HT-29 (cell line): ENCODE measurements around the gene CAMLG. TPM values are rescaled to one million over a fixed set of nuclear protein-coding genes. Genes with fewer than 3 reads are reported as not detected.
"Not testable (repeated sequence)": the region's sequence is repeated elsewhere in the genome, so short reads cannot be mapped to it uniquely, and the experiment has no call there.

Experiments used
- DNase-seq: peaks from one replicate; pipeline ENCODE4 v3.0.0-alpha.2; 2015; ENCODE audit warnings: low spot score
- total RNA-seq: library from RNA; depleted of rRNA; stranded (reverse); fragments of >200 nt; shearing (Covaris generic); gene quantifications from 2 replicates; pipeline ENCODE4 v1.2.3, GENCODE V29; 2014; rRNA removed

CAMLG gene
- total RNA-seq = 19.7 and 23.9 TPM in 2 replicates

DNA sequence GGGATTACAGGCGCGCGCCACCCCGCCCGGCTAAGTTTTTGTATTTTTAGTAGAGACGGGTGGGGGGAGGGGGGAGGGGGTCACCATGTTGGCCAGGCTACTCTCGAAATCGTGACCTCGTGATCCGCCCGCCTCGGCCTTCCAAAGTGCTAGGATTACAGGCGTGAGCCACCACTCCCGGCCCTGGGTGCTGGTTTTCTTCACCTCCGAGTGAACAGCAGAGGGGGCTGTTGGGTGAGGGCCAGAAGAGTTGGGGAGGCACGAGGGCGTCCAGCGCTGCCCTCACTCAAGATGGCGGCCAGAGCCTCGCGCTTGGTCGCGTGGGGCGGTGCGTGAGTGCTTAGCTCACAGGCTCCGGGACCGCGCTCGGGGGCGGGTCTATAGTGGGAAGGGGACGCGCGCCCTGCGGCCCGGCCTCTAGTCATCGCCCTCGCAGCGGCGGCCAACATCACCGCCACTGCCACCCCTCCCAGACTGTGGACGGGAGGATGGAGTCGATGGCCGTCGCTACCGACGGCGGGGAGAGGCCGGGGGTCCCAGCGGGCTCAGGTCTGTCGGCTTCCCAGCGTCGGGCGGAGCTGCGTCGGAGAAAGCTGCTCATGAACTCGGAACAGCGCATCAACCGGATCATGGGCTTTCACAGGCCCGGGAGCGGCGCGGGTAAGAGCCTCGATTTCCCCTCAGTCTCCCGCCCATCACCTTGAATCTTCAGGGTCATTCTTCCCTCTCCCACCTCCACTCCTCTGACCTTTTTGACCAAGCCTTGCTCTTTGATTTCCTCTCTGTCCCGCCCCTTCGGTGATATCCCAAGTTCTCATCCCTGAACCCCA lies at the start of gene CAMLG:
Gene CAMLG (plus strand): TSS at position 416 of the 830 bp plus-strand sequence. CDS start 73 bp downstream, at position 489.
- DNase-seq = peak; percentile 98

GRCh38 chr5:134690144-134690543 lies 48.2 kb upstream of the CAMLG start:
- not testable (repeated sequence) for DNase-seq

DNA sequence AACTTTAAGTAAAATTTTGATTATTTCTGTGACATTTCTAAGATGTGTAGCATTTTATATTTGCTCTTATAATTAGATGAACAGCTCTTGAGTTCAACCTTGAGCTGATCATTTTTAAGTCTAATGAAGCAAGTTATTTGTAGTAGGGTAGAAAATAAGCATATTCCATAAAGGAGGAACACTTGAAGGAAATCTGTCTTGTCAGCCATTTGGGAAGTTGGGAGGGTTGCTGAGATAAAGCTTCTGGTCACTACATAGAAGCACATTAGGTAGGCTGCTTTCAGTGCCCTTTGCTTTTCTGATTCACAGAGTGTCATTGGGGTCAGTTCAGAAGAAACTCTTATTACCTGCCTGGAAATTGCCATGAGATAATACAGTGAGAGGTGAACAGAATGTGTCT lies 45.6 kb upstream of the CAMLG start:
- DNase-seq = no peak

GRCh38 chr5:134708301-134708700 lies 30.0 kb upstream of the CAMLG start:
- DNase-seq = no peak

GRCh38 chr5:134714120-134714519 lies 24.2 kb upstream of the CAMLG start:
- no peak for DNase-seq

DNA sequence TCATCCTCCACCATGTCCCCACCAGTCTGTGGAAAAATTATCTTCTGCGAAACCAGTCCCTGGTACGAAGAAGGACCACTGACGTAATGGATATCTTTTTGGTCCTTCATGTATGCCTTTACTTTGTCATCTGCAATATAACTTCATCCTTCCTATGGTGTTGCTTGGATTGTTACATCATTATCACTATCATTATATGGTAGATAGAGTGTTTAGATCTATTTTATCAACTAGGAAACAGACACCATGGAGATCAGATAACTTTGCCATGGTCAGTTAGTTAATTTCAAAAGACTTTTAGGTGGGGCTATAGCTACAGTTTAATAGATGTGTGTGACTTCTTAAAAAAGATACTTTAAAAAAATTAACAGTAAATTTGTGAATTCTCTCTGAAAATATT lies 23.8 kb upstream of the CAMLG start:
- DNase-seq = no peak

DNA sequence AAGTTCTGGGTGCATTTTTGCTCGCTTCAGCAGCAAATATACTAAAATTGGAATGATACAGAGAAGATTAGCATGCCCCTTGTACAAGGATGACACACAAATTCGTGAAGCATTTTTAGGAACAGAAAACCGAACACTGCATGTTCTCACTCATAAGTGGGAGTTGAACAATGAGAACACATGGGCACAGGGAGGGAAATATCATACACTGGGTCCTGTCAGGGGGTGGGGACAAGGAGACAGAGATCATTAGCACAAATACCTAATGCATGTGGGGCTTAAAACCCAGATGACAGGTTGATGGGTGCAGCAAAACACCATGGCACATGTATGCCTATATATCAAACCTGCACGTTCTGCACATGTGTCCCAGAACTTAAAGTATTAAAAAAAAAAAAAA lies 22.9 kb upstream of the CAMLG start:
- not testable (repeated sequence) for DNase-seq

DNA sequence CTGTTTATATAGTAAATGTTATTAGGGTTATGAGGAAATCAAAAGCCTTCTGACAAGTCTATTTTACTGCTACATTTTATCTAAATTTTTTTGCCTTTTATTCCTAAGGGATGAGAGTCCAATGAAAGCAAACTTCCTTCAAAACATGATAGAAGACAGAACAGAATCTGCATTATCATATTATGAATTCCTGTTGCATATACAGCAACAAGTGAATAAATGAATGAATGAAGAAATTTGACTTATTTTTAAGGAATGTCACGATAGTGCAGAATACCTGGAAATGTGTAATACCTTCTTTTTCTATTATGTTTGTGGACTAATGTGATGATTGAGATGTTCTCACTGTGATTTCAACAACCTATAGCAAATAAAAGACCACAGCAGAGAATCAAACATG lies 13.5 kb upstream of the CAMLG start:
- DNase-seq = no peak

- no peak for DNase-seq
Observed at GRCh38 chr5:134732819-134733218, 5.5 kb upstream of the CAMLG start.

DNA sequence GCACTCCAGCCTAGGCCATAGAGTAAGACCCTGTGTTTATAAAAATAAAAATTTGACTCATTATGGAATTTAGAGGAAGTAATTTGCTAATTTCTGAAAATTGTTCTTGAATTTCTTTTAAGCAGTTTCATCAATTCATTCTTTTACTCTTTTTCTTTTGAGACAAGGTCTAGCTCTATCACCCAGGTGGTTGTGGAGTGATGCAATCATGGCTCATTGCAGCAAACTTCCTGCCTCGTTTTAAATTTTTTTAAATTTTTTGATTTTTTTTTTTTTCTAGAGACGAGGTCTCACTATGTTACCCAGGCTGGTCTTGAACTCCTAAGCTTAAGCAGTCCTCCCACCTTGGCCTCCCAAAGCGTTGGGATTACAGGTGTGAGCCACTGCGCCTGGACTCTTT lies 3.1 kb upstream of the CAMLG start:
- no peak for DNase-seq

GRCh38 chr5:134736173-134736812 lies 2.1 kb upstream of the CAMLG start:
- no peak for DNase-seq

- peak; percentile 77 for DNase-seq
Observed at GRCh38 chr5:134738963-134739661, 764 bp downstream of the CAMLG start.

DNA sequence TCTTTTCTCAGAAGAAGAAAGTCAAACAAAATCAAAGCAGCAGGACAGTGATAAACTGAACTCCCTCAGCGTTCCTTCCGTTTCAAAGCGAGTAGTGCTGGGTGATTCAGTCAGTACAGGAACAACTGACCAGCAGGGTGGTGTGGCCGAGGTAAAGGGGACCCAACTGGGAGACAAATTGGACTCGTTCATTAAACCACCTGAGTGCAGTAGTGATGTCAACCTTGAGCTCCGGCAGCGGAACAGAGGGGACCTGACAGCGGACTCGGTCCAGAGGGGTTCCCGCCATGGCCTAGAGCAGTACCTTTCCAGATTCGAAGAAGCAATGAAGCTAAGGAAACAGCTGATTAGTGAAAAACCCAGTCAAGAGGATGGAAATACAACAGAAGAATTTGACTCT lies 2.7 kb downstream of the CAMLG start:
- DNase-seq = no peak

DNA sequence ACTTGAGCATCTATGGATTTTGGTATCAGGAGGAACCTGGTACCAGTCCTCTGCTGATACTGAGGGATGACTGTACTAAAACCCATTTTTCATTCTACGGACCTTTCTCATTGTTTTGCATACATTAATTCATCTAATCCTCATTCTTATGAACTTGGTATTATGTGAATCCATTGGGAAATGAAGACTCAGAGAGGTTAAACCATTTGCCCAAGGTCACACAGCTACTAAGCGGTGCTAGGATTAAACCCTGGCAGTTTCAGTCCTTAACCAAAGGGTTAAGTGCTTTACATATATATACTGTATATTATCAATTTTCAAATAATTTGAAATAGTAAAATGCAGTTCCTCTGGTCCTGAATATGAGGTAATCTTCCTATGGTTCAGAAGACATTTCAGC lies 3.8 kb downstream of the CAMLG start:
- no peak for DNase-seq

DNA sequence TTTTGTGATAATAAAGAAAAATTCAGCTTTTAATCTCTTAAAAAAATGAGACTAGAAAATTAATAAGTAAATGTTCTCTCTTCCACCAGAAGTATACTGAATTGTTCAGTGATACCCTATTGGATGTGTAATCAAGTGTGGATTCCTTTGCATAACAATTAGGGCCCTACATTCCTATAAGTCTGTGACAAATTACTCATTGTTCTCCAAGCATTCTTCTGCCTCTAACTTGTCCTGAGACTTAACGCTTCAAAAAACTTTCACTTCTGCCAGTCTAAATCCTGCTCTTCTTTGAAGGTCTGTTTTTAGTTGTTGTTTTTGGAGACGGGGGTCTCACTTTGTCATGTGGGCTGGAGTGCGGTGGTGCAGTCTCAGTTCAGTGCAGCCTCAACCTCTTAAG lies 11.1 kb downstream of the CAMLG start:
- no peak for DNase-seq

DNA sequence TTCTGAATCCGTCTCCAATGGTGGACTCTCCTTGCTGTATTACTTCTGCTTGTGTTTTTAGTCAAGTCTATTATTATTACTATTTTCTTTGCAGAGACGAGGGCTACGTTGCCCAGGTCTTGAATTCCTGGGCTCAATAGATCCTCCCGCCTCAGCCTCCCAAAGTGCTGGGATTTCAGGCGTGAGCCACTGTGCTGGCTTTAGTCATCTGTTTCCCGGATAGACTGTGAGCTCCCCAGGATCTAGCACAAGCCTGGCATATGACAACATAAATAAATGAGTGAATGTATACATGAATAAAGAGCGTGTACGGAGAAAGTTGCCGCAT lies 19.8 kb downstream of the CAMLG start:
- DNase-seq = no peak

- peak; percentile 95 for DNase-seq
Observed at GRCh38 chr5:134758504-134759341, 20.4 kb downstream of the CAMLG start, which contains the start of gene DDX46. Gene DDX46, plus strand, starts transcription at chr5:134758779. Its CDS starts 160 bp downstream, at chr5:134758939.

- DNase-seq = not testable (repeated sequence)
Observed at GRCh38 chr5:134767528-134768291, 29.4 kb downstream of the CAMLG start.

- DNase-seq = no peak
Observed at GRCh38 chr5:134769206-134769605, 30.9 kb downstream of the CAMLG start.

- DNase-seq = no peak
Observed at GRCh38 chr5:134772461-134773125, 34.2 kb downstream of the CAMLG start.
